Neural progenitor cell (in vitro differentiated cells): ENCODE measurements around the gene IL2RA. TPM values are rescaled to one million over a fixed set of nuclear protein-coding genes. Genes with fewer than 3 reads are reported as not detected.

ENCODE experiments used
- DNase-seq: peaks from one replicate; pipeline ENCODE4 v3.0.0-alpha.2; 2016; ENCODE audit warnings: low spot score
- H2AFZ ChIP-seq: fragments of 200-600 bp; sonication (generic); replicated peaks from 2 replicates; pipeline ENCODE4 v1.6.1; 2016; ENCODE audit warnings: antibody characterized with exemption
- H3F3A ChIP-seq: fragments of 200-600 bp; sonication (generic); 2 replicates; pipeline ENCODE4 v1.6.1; 2016; ENCODE audit warnings: antibody characterized with exemption, low read depth
- H3K27ac ChIP-seq: fragments of 200-600 bp; sonication (generic); 2 replicates; pipeline ENCODE4 v1.5.1; 2016; ENCODE audit warnings: mild to moderate bottlenecking
- H3K27me3 ChIP-seq: fragments of 200-600 bp; sonication (generic); 2 replicates; pipeline ENCODE4 v1.6.1; 2016; ENCODE audit warnings: mild to moderate bottlenecking, moderate library complexity
- H3K36me3 ChIP-seq: fragments of 200-600 bp; sonication (generic); 2 replicates; pipeline ENCODE4 v1.5.1; 2016
- H3K4me1 ChIP-seq: fragments of 200-600 bp; sonication (generic); 2 replicates; pipeline ENCODE4 v1.6.1; 2016; ENCODE audit warnings: mixed run types
- H3K4me2 ChIP-seq: fragments of 200-600 bp; sonication (generic); 2 replicates; pipeline ENCODE4 v1.6.1; 2016
- H3K4me3 ChIP-seq: fragments of 200-600 bp; sonication (generic); 2 replicates; pipeline ENCODE4 v1.5.1; 2016
- H3K79me2 ChIP-seq: fragments of 200-600 bp; sonication (generic); 2 replicates; pipeline ENCODE4 v1.6.1; 2016; ENCODE audit warnings: low read depth
- H3K9ac ChIP-seq: fragments of 200-600 bp; sonication (generic); 2 replicates; pipeline ENCODE4 v1.6.1; 2016
- H3K9me3 ChIP-seq: fragments of 200-600 bp; sonication (generic); 2 replicates; pipeline ENCODE4 v1.5.1; 2016; ENCODE audit warnings: low read depth
- H4K20me1 ChIP-seq: fragments of 200-600 bp; sonication (generic); 2 replicates; pipeline ENCODE4 v1.6.1; 2016; ENCODE audit warnings: low read depth
- H3K27ac Mint-ChIP-seq: 3 replicates; pipeline ENCODE4 v1.8.0; 2021; ENCODE audit warnings: mixed read lengths
- H3K27me3 Mint-ChIP-seq: 2 replicates; pipeline ENCODE4 v1.8.0; 2022; ENCODE audit warnings: low read depth, mild to moderate bottlenecking, inconsistent platforms, moderate library complexity, mixed read lengths; ENCODE audit not compliant: insufficient read depth
- H3K36me3 Mint-ChIP-seq: 3 replicates; pipeline ENCODE4 v1.8.0; 2021; ENCODE audit warnings: mixed read lengths
- H3K4me1 Mint-ChIP-seq: 3 replicates; pipeline ENCODE4 v1.8.0; 2021; ENCODE audit warnings: mixed read lengths
- H3K4me3 Mint-ChIP-seq: 3 replicates; pipeline ENCODE4 v1.8.0; 2021; ENCODE audit warnings: mild to moderate bottlenecking, moderate library complexity, mixed read lengths
- H3K9me3 Mint-ChIP-seq: 3 replicates; pipeline ENCODE4 v1.8.0; 2020; ENCODE audit warnings: mixed read lengths
- EZH2 ChIP-seq: fragments of 200-600 bp; sonication (generic); IDR thresholded peaks from 2 replicates; pipeline ENCODE4 v1.6.1; 2017; ENCODE audit warnings: antibody characterized with exemption, mild to moderate bottlenecking, moderate library complexity
- EZH2phosphoT487 ChIP-seq: fragments of 200-600 bp; sonication (generic); IDR thresholded peaks from 2 replicates; pipeline ENCODE4 v1.6.1; 2017; ENCODE audit warnings: antibody characterized with exemption
- total RNA-seq: library from RNA; depleted of rRNA; stranded (reverse); fragments of >200 nt; gene quantifications from 2 replicates; pipeline ENCODE4 v1.2.3, GENCODE V29; 2015; ENCODE audit warnings: low replicate concordance
- TF ChIP-seq, protein P1 (sequence below): fragments of 200-600 bp; sonication (generic); IDR thresholded peaks from 2 replicates; pipeline ENCODE4 v1.5.1; 2017; ENCODE audit warnings: antibody characterized with exemption, mild to moderate bottlenecking

IL2RA gene
- total RNA-seq, 1 donor from 2014 or later = not detected

DNA sequence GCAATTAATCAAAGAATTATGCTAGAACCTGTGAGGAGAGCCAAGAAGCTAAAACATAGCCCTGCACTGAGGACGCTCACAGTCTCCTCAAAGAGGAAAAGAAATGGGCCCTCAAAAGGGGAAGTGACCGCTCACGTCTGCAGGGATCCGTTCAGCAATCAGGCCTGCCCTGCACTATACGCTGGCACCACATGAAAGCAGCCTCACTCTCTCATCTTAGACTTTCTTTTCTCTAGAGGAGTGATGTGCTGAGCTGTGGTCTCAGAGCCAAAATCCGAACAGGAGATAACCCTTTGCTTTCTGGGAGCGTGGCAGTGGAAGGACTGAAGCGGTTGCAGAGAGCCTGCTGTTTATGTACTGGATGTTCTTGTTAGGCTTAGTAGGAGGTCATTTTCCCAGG lies 6.3 kb upstream of the IL2RA start:
- no peak overlapping the region for H3K4me3 ChIP-seq
- H3K4me1 ChIP-seq = peaks cover 4% of the 10 kb centered on the region
- peaks cover 7% of the 10 kb centered on the region for H3K27me3 Mint-ChIP-seq
- TF ChIP-seq, protein P1, sequence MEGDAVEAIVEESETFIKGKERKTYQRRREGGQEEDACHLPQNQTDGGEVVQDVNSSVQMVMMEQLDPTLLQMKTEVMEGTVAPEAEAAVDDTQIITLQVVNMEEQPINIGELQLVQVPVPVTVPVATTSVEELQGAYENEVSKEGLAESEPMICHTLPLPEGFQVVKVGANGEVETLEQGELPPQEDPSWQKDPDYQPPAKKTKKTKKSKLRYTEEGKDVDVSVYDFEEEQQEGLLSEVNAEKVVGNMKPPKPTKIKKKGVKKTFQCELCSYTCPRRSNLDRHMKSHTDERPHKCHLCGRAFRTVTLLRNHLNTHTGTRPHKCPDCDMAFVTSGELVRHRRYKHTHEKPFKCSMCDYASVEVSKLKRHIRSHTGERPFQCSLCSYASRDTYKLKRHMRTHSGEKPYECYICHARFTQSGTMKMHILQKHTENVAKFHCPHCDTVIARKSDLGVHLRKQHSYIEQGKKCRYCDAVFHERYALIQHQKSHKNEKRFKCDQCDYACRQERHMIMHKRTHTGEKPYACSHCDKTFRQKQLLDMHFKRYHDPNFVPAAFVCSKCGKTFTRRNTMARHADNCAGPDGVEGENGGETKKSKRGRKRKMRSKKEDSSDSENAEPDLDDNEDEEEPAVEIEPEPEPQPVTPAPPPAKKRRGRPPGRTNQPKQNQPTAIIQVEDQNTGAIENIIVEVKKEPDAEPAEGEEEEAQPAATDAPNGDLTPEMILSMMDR = no peak
- no peak for TF ChIP-seq EZH2phosphoT487
- no peak for TF ChIP-seq EZH2
- no peaks in the 10 kb centered on the region for H3K79me2 ChIP-seq
- no peak for DNase-seq
- no peaks in the 10 kb centered on the region for H3K27me3 ChIP-seq
- no peak overlapping the region for H3K27ac Mint-ChIP-seq
- H3K4me2 ChIP-seq = no peak overlapping the region
- H4K20me1 ChIP-seq = no peaks in the 10 kb centered on the region
- no peak overlapping the region for H3K4me3 Mint-ChIP-seq
- H3K36me3 ChIP-seq = no peaks in the 10 kb centered on the region
- peaks cover 6% of the 10 kb centered on the region for H3K4me1 Mint-ChIP-seq
- peaks cover 5% of the 10 kb centered on the region for H3K9me3 Mint-ChIP-seq
- H3K9me3 ChIP-seq = no peaks in the 10 kb centered on the region
- H2AFZ ChIP-seq = no peak overlapping the region
- no peak overlapping the region for H3K9ac ChIP-seq
- no peaks in the 10 kb centered on the region for H3K36me3 Mint-ChIP-seq
- no peaks in the 10 kb centered on the region for H3F3A ChIP-seq
- no peak overlapping the region for H3K27ac ChIP-seq

DNA sequence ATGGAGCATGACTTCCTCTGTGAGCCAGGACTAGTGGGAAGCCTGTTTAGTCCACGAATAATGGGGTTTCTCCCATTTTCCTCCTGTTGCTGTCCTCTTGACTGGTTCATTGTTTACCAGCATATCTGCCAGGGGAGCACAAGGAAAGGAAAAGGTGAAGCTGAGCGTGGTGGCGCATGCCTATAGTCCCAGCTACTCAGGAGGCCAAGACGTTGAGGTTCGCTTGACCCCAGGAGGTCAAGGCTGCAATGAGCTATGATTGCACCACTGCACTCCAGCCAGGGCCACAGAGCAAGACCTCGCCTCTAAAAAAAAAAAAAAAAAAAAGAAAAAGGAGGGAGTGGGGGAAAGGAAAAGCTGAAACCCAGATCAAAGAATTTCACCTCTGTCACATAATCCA lies 5.8 kb upstream of the IL2RA start:
- Histone ChIP-seq H3K27ac (no peak overlapping the region), H3K9ac (no peak overlapping the region), H3K36me3 (no peaks in the 10 kb centered on the region), H3K79me2 (no peaks in the 10 kb centered on the region), H4K20me1 (no peaks in the 10 kb centered on the region), H3K9me3 (no peaks in the 10 kb centered on the region), H2AFZ (no peak overlapping the region), H3K27me3 (no peaks in the 10 kb centered on the region), H3K4me3 (no peak overlapping the region), H3F3A (no peaks in the 10 kb centered on the region), H3K4me1 (peaks cover 4% of the 10 kb centered on the region), H3K4me2 (no peak overlapping the region)
- Mint-ChIP-seq H3K27me3 (peaks cover 6% of the 10 kb centered on the region), H3K36me3 (no peaks in the 10 kb centered on the region), H3K27ac (no peak overlapping the region), H3K4me1 (peaks cover 6% of the 10 kb centered on the region), H3K4me3 (no peak overlapping the region), H3K9me3 (peaks cover 5% of the 10 kb centered on the region)
- TF ChIP-seq EZH2phosphoT487 (no peak), EZH2 (no peak)
- TF ChIP-seq, protein P1 = no peak
- no peak for DNase-seq

- Mint-ChIP-seq H3K36me3 (no peaks in the 10 kb centered on the region), H3K4me1 (peaks cover 6% of the 10 kb centered on the region), H3K27me3 (peaks cover 6% of the 10 kb centered on the region), H3K9me3 (peaks cover 5% of the 10 kb centered on the region), H3K4me3 (no peak overlapping the region), H3K27ac (no peak overlapping the region)
- H3K36me3 ChIP-seq = no peaks in the 10 kb centered on the region
- no peak for DNase-seq
- TF ChIP-seq EZH2phosphoT487 (no peak), EZH2 (no peak)
- TF ChIP-seq, protein P1 = no peak
- no peak overlapping the region for H3K4me3 ChIP-seq
- no peaks in the 10 kb centered on the region for H3K27me3 ChIP-seq
- H3F3A ChIP-seq = no peaks in the 10 kb centered on the region
- peaks cover 4% of the 10 kb centered on the region for H3K4me1 ChIP-seq
- H3K9ac ChIP-seq = no peak overlapping the region
- H3K4me2 ChIP-seq = no peak overlapping the region
- H4K20me1 ChIP-seq = no peaks in the 10 kb centered on the region
- H2AFZ ChIP-seq = no peak overlapping the region
- H3K79me2 ChIP-seq = no peaks in the 10 kb centered on the region
- no peaks in the 10 kb centered on the region for H3K9me3 ChIP-seq
- H3K27ac ChIP-seq = no peak overlapping the region
These were observed 5.3 kb upstream of the IL2RA start for GRCh38 chr10:6067457-6067856.
